Esophagus muscularis mucosa (tissue), 4 donors: ENCODE measurements around the gene SYNDIG1.

ENCODE experiments used
- CTCF ChIP-seq, 3 experiments: fragments of 200-600 bp in 2 of 3; fragments of 450-650 bp in 1 of 3; sonication (generic) in 2 of 3; IDR thresholded peaks; one replicate each; pipeline ENCODE4 v1.5.1; 2017 to 2019; ENCODE audit warnings: antibody characterized with exemption in 3 of 3, mild to moderate bottlenecking in 2 of 3, moderate library complexity in 1 of 3
- EP300 ChIP-seq: sonication (generic); formaldehyde crosslinking; IDR thresholded peaks from one replicate; pipeline ENCODE4 v1.6.1; 2017; ENCODE audit warnings: antibody characterized with exemption
- POLR2AphosphoS5 ChIP-seq, 2 donors: sonication (generic); formaldehyde crosslinking; IDR thresholded peaks; one replicate each; pipeline ENCODE4 v1.6.1; 2017; ENCODE audit warnings: antibody characterized with exemption in 2 of 2

GRCh38 chr20:24450624-24451376 is 18.6 kb upstream of the SYNDIG1 start:
- TF ChIP-seq CTCF (IDR thresholded peaks at IDR 0.05), result no peak
- no peak for TF ChIP-seq POLR2AphosphoS5 (IDR thresholded peaks at IDR 0.05)
- no peak for TF ChIP-seq EP300
